ENCODE results near the gene POLK.

- TF ChIP-seq CTCF (IDR thresholded peaks at IDR 0.05 in 4 of 5, conservative IDR thresholded peaks at IDR 0.05 in 1 of 5) (no peak), POLR2A (IDR thresholded peaks at IDR 0.05) (no peak)
Observed at GRCh38 chr5:75481024-75481423, 30.7 kb upstream of the POLK start.

Measured in gastrocnemius medialis (tissue), 4 donors.